ENCODE measurements around the gene SEMA6D.

The SEMA6D gene

GRCh38 chr15:47792231-47792630 lies 74.9 kb downstream of the SEMA6D start:
- no peak for DNase-seq

DNA sequence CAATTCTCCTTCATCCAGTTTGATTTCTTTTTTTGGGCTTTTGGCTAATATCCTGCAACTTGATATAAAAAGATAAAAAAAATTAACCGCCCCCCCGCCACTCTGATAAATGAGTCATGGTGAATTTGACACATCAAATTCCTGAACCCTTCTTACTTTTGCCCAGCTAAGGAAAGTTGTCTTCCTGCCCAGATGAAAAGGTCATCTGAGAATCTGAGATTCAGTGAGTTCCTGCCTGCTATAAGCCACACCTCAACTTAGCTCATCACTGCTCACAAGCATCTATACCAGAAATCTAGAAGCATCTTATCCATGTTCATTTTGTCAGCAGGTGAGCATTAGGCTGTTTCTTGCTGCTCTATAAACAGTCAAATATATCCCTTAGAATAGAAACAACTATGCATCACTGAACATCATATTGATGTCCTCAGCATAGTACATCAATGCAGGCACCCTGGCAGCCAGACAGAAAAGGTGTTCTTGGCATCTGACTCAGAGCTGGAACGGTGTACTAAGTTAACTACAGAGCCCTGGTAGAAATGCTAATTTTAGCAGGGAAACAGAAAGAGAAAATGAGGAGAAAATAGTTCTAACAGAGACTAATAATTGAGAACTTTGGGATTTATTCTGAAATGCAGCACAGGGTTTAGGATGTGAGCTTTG lies 77.1 kb downstream of the SEMA6D start:
- DNase-seq: no peak

DNA sequence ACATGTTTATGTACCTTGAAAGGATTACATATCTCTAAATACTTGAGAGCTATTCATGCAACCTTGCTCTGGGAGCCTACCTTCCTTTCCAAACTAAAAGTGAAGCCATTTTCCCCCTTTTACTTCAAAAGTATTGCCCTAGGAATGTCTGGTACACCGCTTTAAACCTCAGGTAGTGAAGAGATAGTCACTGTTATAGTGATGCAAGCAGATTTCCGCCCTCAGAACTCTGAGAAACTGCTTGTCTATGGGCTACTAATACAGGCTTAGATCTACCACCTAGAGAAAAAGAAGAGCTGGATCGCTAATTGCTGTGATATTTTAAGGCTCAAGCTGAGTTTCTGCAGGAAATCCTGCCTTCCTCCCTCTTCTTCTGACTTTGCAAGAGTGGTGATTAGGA lies 78.6 kb downstream of the SEMA6D start:
- no peak for DNase-seq

GRCh38 chr15:47796339-47796738 lies 79.0 kb downstream of the SEMA6D start:
- DNase-seq: no peak

DNA sequence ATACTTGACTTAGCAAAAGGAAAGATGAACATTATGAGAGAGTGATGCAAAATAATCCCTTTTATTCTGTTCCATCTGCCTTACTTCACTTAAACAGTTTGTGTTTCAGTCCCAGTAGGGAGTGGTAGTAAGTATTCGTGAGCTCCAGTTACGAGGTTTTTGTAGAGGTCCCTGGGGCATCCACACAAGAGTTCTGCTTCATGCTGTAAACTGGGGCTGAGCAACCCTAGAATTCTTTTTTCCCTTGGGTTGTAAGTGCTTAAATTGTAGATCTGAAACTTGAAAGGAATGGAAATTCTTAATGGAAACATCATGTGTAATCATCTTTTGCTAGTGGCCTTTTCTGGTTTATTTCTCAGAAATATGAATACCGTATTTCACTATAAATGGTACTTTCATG lies 79.5 kb downstream of the SEMA6D start:
- DNase-seq: peak; percentile 25

- DNase-seq: no peak
Observed at GRCh38 chr15:47801522-47801921, 84.2 kb downstream of the SEMA6D start.

DNA sequence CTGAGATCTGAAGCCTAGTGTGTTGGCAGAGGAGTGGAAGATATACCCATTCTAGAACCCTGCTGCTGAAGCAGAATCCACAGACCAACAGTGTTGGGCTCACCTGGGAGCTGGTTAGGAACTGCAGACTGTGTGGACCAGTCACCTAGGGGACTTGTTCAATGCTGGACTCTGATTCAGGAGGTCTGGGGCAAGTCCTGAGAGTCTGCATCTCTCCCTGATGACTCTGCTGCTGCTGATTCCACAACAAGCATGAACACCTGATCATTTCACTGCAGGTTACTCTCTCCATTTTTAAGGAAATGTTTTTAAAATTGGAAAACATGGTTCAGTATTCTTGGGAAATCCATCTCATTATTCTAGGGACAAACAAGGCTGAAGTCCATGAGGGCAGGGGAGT lies 84.9 kb downstream of the SEMA6D start:
- DNase-seq: no peak

- no peak for DNase-seq
Observed at GRCh38 chr15:47803767-47804166, 86.5 kb downstream of the SEMA6D start.

- DNase-seq: no peak
Observed at GRCh38 chr15:47804733-47805132, 87.4 kb downstream of the SEMA6D start.

DNA sequence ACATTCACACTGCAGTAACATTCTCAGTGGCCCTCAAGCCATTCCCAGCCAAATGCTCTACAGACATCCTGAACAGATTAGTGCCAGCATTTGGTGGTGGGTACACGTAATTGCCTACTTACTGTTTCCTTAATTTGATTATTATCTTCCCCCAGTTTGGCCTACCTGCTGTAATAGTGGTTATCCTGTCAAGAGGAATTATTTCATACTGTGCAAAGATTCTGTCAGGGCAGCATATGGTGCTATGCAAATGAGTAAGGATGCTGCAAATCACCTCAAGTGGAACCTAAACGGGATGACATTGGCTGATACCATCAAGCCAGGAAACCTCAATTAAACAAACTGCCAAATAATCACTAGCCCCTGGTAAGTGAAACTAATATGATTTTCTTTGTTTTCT lies 88.7 kb downstream of the SEMA6D start:
- no peak for DNase-seq

- no peak for DNase-seq
Observed at GRCh38 chr15:47811172-47811571, 93.9 kb downstream of the SEMA6D start.

DNA sequence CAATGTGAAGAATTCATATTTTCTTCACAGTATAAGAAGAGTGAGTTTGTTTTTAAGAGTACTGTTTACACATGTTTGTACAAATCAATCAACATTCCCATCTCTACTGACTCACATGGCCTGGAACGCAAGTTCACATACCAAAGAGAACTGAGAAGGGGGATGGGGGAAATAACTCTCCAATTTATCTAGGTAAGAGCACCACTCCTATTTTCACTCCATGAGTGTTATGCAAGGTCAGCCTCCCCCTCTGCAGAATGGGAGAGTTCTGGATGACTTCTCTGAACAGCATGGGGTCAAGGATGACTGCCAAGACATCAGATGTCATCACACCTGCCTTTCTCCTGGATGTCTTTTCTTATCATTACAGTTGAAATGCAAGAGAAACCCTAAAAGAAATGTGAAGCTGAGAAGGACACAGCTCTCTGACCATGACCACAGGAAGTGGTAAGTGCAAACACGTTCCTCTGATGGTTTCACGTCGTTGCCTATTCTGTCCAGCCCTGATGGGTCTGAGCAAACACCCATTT lies 95.2 kb downstream of the SEMA6D start:
- no peak for DNase-seq

DNA sequence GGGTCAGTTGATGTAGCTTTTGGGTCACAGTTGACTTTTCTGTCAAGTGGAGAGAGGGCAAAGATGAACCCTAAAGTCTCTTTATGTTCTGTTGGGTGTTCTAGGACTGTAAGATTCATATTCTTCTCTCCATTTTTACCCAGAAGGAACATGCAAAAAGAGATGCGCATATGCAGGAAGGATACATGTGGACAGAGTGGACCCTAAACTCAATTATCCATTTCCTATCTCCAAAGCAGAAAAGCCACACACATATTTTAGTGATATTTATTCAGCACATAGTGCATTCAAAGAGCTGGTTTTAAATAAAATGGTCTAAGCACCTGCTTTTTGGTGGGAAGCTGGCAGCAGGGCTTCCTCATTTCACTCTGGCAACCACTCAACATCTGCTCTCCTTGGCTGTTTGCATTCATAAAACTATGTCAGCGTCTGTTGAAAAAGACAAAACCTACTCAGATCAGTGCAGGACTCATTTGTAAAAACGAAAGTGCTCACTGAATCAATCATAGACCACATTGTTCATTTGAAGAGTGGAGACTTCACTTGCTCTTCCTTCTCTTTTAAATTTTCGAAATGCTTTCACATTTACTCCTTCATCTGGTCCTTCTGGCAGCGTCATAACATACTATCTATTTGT lies 96.6 kb downstream of the SEMA6D start:
- no peak for DNase-seq

- DNase-seq: no peak
Observed at GRCh38 chr15:47814620-47815019, 97.3 kb downstream of the SEMA6D start.

GRCh38 chr15:47817969-47818548 lies 100.8 kb downstream of the SEMA6D start:
- DNase-seq: no peak

GRCh38 chr15:47819158-47819557 lies 101.9 kb downstream of the SEMA6D start:
- no peak for DNase-seq

DNA sequence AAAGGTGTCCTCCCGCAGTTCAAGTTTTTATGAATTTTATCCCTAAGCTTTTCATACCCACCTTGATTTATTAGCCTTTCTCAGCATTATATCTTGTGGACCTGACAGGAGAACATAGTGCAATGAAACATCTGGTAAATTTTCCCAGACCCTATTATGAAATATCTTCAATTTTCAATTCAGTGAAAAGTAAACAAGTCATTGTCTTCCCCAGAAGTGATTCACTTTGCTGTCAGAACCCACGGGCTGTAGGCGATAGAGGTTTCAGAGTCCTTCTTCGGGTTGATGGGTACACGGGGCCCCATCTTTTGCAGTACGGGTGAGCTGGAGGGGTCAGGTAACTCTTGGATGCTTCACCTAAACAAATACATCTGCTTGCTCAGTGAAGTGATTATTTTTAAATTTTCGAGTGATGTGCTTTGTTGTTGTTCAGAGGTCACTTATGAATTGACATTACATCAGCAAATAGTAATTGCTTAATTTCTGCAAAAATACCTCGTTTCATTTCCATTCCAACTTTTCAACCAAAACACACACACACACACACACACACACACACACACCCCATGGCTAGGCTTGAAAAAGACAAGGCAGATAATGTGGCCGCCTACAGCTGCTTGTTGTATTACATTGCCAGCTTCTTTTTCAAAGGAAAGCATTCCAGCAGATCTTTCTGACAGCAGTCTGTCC lies 102.9 kb downstream of the SEMA6D start:
- no peak for DNase-seq

GRCh38 chr15:47820747-47821319 lies 103.5 kb downstream of the SEMA6D start:
- no peak for DNase-seq

- DNase-seq: no peak
Observed at GRCh38 chr15:47822048-47822447, 104.7 kb downstream of the SEMA6D start.
